ENCODE measurements around the gene ZNF740. TPM values are rescaled to one million over a fixed set of nuclear protein-coding genes. Genes with fewer than 3 reads are reported as not detected.
A peak's percentile ranks its signal among the peaks of the same experiment; 100 is the strongest.

Gene ZNF740
- total RNA-seq, 1 donor from 2014 or later = 38.4 TPM

- Histone ChIP-seq H3K9me3 (ENCODE audit: low read depth) (no peaks in the 10 kb centered on the region), H2AFZ (replicated peaks) (no peak overlapping the region), H3K4me2 (no peak overlapping the region), H3K4me1 (no peaks in the 10 kb centered on the region), H3K27me3 (peaks cover 75% of the 10 kb centered on the region), H3K79me2 (ENCODE audit: low read depth) (no peaks in the 10 kb centered on the region), H3K4me3 (no peak overlapping the region), H4K20me1 (ENCODE audit: low read depth) (peaks cover 5% of the 10 kb centered on the region), H3K36me3 (no peaks in the 10 kb centered on the region), H3K27ac (no peak overlapping the region), H3F3A (ENCODE audit: low read depth) (no peaks in the 10 kb centered on the region), H3K9ac (no peak overlapping the region)
- no peaks in the 10 kb centered on the region for H3K9me3 Mint-ChIP-seq
- TF ChIP-seq EZH2phosphoT487 (IDR thresholded peaks at IDR 0.05) = no peak
- no peak for TF ChIP-seq CTCF (IDR thresholded peaks at IDR 0.05)
- no peak for TF ChIP-seq EZH2 (IDR thresholded peaks at IDR 0.05)
- peaks cover 3% of the 10 kb centered on the region for H3K36me3 Mint-ChIP-seq
- H3K4me1 Mint-ChIP-seq = peaks cover 3% of the 10 kb centered on the region
- peaks cover 33% of the 10 kb centered on the region for H3K27me3 Mint-ChIP-seq (ENCODE audit: insufficient read depth, low read depth)
- no peak for DNase-seq (ENCODE audit: low spot score)
- no peak overlapping the region for H3K4me3 Mint-ChIP-seq
- H3K27ac Mint-ChIP-seq = peak overlapping the region; percentile 77
Measured at GRCh38 chr12:53195516-53196420, 15.2 kb downstream of the ZNF740 start.

GRCh38 chr12:53196486-53196885 lies 16.0 kb downstream of the ZNF740 start:
- Histone ChIP-seq H3K4me2 (no peak overlapping the region), H3K79me2 (ENCODE audit: low read depth) (no peaks in the 10 kb centered on the region), H3K4me1 (no peaks in the 10 kb centered on the region), H3K4me3 (no peak overlapping the region), H3K36me3 (no peaks in the 10 kb centered on the region), H3K27ac (no peak overlapping the region), H3K9me3 (ENCODE audit: low read depth) (no peaks in the 10 kb centered on the region), H3K9ac (no peak overlapping the region), H2AFZ (replicated peaks) (no peak overlapping the region), H4K20me1 (ENCODE audit: low read depth) (no peaks in the 10 kb centered on the region), H3F3A (ENCODE audit: low read depth) (no peaks in the 10 kb centered on the region), H3K27me3 (peaks cover 82% of the 10 kb centered on the region)
- DNase-seq (ENCODE audit: low spot score) = no peak
- TF ChIP-seq EZH2phosphoT487 (IDR thresholded peaks at IDR 0.05) = no peak
- TF ChIP-seq CTCF (IDR thresholded peaks at IDR 0.05) = no peak
- no peak for TF ChIP-seq EZH2 (IDR thresholded peaks at IDR 0.05)
- H3K27me3 Mint-ChIP-seq (ENCODE audit: insufficient read depth, low read depth) = peaks cover 33% of the 10 kb centered on the region
- peaks cover 8% of the 10 kb centered on the region for H3K4me1 Mint-ChIP-seq
- no peak overlapping the region for H3K4me3 Mint-ChIP-seq
- no peaks in the 10 kb centered on the region for H3K9me3 Mint-ChIP-seq
- no peak overlapping the region for H3K27ac Mint-ChIP-seq
- peaks cover 2% of the 10 kb centered on the region for H3K36me3 Mint-ChIP-seq

GRCh38 chr12:53197011-53197640 lies 16.6 kb downstream of the ZNF740 start:
- H3K4me1 ChIP-seq = no peaks in the 10 kb centered on the region
- no peak overlapping the region for H3K27ac ChIP-seq
- peak overlapping the region; percentile 68 for H3K4me2 ChIP-seq
- peak overlapping the region; percentile 22 for H3K4me3 ChIP-seq
- no peaks in the 10 kb centered on the region for H3K36me3 ChIP-seq
- H3K4me3 Mint-ChIP-seq = no peak overlapping the region
- no peak overlapping the region for H3K9ac ChIP-seq
- peaks cover 31% of the 10 kb centered on the region for H3K27me3 Mint-ChIP-seq (ENCODE audit: insufficient read depth, low read depth)
- no peaks in the 10 kb centered on the region for H3K9me3 Mint-ChIP-seq
- peaks cover 12% of the 10 kb centered on the region for H3K4me1 Mint-ChIP-seq
- H2AFZ ChIP-seq (replicated peaks) = peak overlapping the region; percentile 89
- H3K36me3 Mint-ChIP-seq = peaks cover 1% of the 10 kb centered on the region
- TF ChIP-seq EZH2phosphoT487 (IDR thresholded peaks at IDR 0.05) = no peak
- no peak for TF ChIP-seq EZH2 (IDR thresholded peaks at IDR 0.05)
- H3K27ac Mint-ChIP-seq = no peak overlapping the region
- H3K79me2 ChIP-seq (ENCODE audit: low read depth) = no peaks in the 10 kb centered on the region
- H3K27me3 ChIP-seq = peaks cover 85% of the 10 kb centered on the region
- DNase-seq (ENCODE audit: low spot score) = no peak
- H3F3A ChIP-seq (ENCODE audit: low read depth) = no peaks in the 10 kb centered on the region
- no peaks in the 10 kb centered on the region for H3K9me3 ChIP-seq (ENCODE audit: low read depth)
- no peaks in the 10 kb centered on the region for H4K20me1 ChIP-seq (ENCODE audit: low read depth)
